Endometrium (tissue), 2 donors: ENCODE results near the gene TRIM7.
"Not testable (repeated sequence)": the region's sequence is repeated elsewhere in the genome, so short reads cannot be mapped to it uniquely, and the experiment has no call there.

ENCODE experiments used
- FAIRE-seq: peaks from 2 replicates; lab custom pipeline; 2012; peaks lifted over from hg19 to GRCh38; lab: Jason Lieb, UNC
- donor health status: control.
- donor health status: control.

Gene TRIM7

GRCh38 chr5:181170996-181171395 is 34.0 kb downstream of the TRIM7 start:
- no peak for FAIRE-seq

- FAIRE-seq: no peak
Measured at GRCh38 chr5:181170237-181170825, 34.7 kb downstream of the TRIM7 start.

GRCh38 chr5:181169459-181170236 is 35.3 kb downstream of the TRIM7 start:
- FAIRE-seq: not testable (repeated sequence)

- FAIRE-seq: no peak
Measured at GRCh38 chr5:181168595-181169118, 36.3 kb downstream of the TRIM7 start.

GRCh38 chr5:181167814-181168488 is 37.0 kb downstream of the TRIM7 start:
- no peak for FAIRE-seq

GRCh38 chr5:181166812-181167733 is 37.9 kb downstream of the TRIM7 start:
- FAIRE-seq: no peak

- FAIRE-seq: no peak
Measured at GRCh38 chr5:181164076-181164952, 40.7 kb downstream of the TRIM7 start.

- FAIRE-seq: no peak
Measured at GRCh38 chr5:181163487-181164075, 41.4 kb downstream of the TRIM7 start.

- FAIRE-seq: no peak
Measured at GRCh38 chr5:181161534-181162175, 43.3 kb downstream of the TRIM7 start.

- not testable (repeated sequence) for FAIRE-seq
Measured at GRCh38 chr5:181160755-181161533, 44.1 kb downstream of the TRIM7 start.

- no peak for FAIRE-seq
Measured at GRCh38 chr5:181160152-181160754, 44.7 kb downstream of the TRIM7 start.

- no peak for FAIRE-seq
Measured at GRCh38 chr5:181159286-181160151, 45.5 kb downstream of the TRIM7 start.

- FAIRE-seq: no peak
Measured at GRCh38 chr5:181158869-181159268, 46.1 kb downstream of the TRIM7 start.

GRCh38 chr5:181156758-181157157 is 48.2 kb downstream of the TRIM7 start:
- no peak for FAIRE-seq

- FAIRE-seq: no peak
Measured at GRCh38 chr5:181153814-181154213, 51.2 kb downstream of the TRIM7 start.

GRCh38 chr5:181152406-181152805 is 52.6 kb downstream of the TRIM7 start:
- FAIRE-seq: no peak

- FAIRE-seq: no peak
Measured at GRCh38 chr5:181151146-181151545, 53.9 kb downstream of the TRIM7 start.
